Mesothelial cell of epicardium (in vitro differentiated cells): ENCODE data around the gene GABRP. TPM values are rescaled to one million over a fixed set of nuclear protein-coding genes. Genes with fewer than 3 reads are reported as not detected.
"Not testable (repeated sequence)": the region's sequence is repeated elsewhere in the genome, so short reads cannot be mapped to it uniquely, and the experiment has no call there.

ENCODE experiments used
- DNase-seq, 2 experiments: peaks; one replicate each; pipeline ENCODE4 v3.0.0; 2021; ENCODE audit warnings: low spot score in 2 of 2; ENCODE audit not compliant: unreplicated experiment in 2 of 2
- H3K27ac Mint-ChIP-seq: 2 replicates; pipeline ENCODE4 v1.8.0; 2021; ENCODE audit warnings: mixed read lengths
- H3K27me3 Mint-ChIP-seq: 2 replicates; pipeline ENCODE4 v1.8.0; 2021; ENCODE audit warnings: low read depth, mixed read lengths
- H3K36me3 Mint-ChIP-seq: 2 replicates; pipeline ENCODE4 v1.8.0; 2021; ENCODE audit warnings: mixed read lengths
- H3K4me1 Mint-ChIP-seq: 2 replicates; pipeline ENCODE4 v1.8.0; 2021; ENCODE audit warnings: mixed read lengths
- H3K4me3 Mint-ChIP-seq: 2 replicates; pipeline ENCODE4 v1.8.0; 2021; ENCODE audit warnings: mild to moderate bottlenecking, moderate library complexity, mixed read lengths
- H3K9me3 Mint-ChIP-seq: 2 replicates; pipeline ENCODE4 v1.8.0; 2021; ENCODE audit warnings: mixed read lengths
- CTCF ChIP-seq: fragments of 200-600 bp; sonication (generic); IDR thresholded peaks from one replicate; pipeline ENCODE4 v1.5.0; 2021; ENCODE audit warnings: antibody characterized with exemption; ENCODE audit not compliant: unreplicated experiment
- total RNA-seq: library from RNA; stranded (reverse); gene quantifications from 3 replicates; pipeline ENCODE4 v1.2.1, GENCODE V29; 2021

GABRP gene
- total RNA-seq, 1 donor from 2014 or later, result 301 TPM

GRCh38 chr5:170750791-170751190, 32.7 kb upstream of the GABRP start:
- Mint-ChIP-seq H3K9me3 (no peaks in the 10 kb centered on the region), H3K36me3 (no peaks in the 10 kb centered on the region), H3K4me3 (no peak overlapping the region), H3K27me3 (no peaks in the 10 kb centered on the region), H3K4me1 (peaks cover 82% of the 10 kb centered on the region), H3K27ac (peak overlapping the region; percentile 99)
- TF ChIP-seq CTCF, result no peak
- no peak for DNase-seq

GRCh38 chr5:170751631-170752030, 31.9 kb upstream of the GABRP start:
- no peak for DNase-seq
- TF ChIP-seq CTCF, result no peak
- Mint-ChIP-seq H3K4me3 (no peak overlapping the region), H3K36me3 (no peaks in the 10 kb centered on the region), H3K9me3 (no peaks in the 10 kb centered on the region), H3K27me3 (no peaks in the 10 kb centered on the region), H3K4me1 (peaks cover 82% of the 10 kb centered on the region), H3K27ac (peak overlapping the region; percentile 94)

- H3K27me3 Mint-ChIP-seq, result no peaks in the 10 kb centered on the region
- no peak for DNase-seq
- H3K4me3 Mint-ChIP-seq, result peak overlapping the region; percentile 5
- peaks cover 82% of the 10 kb centered on the region for H3K4me1 Mint-ChIP-seq
- H3K36me3 Mint-ChIP-seq, result no peaks in the 10 kb centered on the region
- no peaks in the 10 kb centered on the region for H3K9me3 Mint-ChIP-seq
- no peak for TF ChIP-seq CTCF
- peak overlapping the region; percentile 94 for H3K27ac Mint-ChIP-seq
Measured at GRCh38 chr5:170752257-170753215, 31.0 kb upstream of the GABRP start.

GRCh38 chr5:170753311-170753710, 30.2 kb upstream of the GABRP start:
- no peaks in the 10 kb centered on the region for H3K36me3 Mint-ChIP-seq
- H3K4me1 Mint-ChIP-seq, result peaks cover 81% of the 10 kb centered on the region
- no peak for DNase-seq
- no peak overlapping the region for H3K4me3 Mint-ChIP-seq
- no peaks in the 10 kb centered on the region for H3K27me3 Mint-ChIP-seq
- TF ChIP-seq CTCF, result no peak
- peak overlapping the region; percentile 94 for H3K27ac Mint-ChIP-seq
- no peaks in the 10 kb centered on the region for H3K9me3 Mint-ChIP-seq

- not testable (repeated sequence) for DNase-seq, H3K4me3 Mint-ChIP-seq, H3K36me3 Mint-ChIP-seq, H3K9me3 Mint-ChIP-seq, H3K27ac Mint-ChIP-seq, H3K27me3 Mint-ChIP-seq
- H3K4me1 Mint-ChIP-seq, result peaks cover 76% of the 10 kb centered on the region
Measured at GRCh38 chr5:170754508-170754907, 29.0 kb upstream of the GABRP start.

- Mint-ChIP-seq H3K9me3 (no peaks in the 10 kb centered on the region), H3K27me3 (no peaks in the 10 kb centered on the region), H3K36me3 (no peaks in the 10 kb centered on the region), H3K4me1 (peaks cover 66% of the 10 kb centered on the region), H3K4me3 (no peak overlapping the region), H3K27ac (peak overlapping the region; percentile 65)
- TF ChIP-seq CTCF, result no peak
- peak in 1 of 2 experiments; percentile 53 for DNase-seq
Measured at GRCh38 chr5:170755679-170756456, 27.7 kb upstream of the GABRP start.
